Tibial nerve (tissue), 4 donors: Measurements from ENCODE around the gene GJD4. TPM values are rescaled to one million over a fixed set of nuclear protein-coding genes. Genes with fewer than 3 reads are reported as not detected.

Experiments
- DNase-seq, 2 donors: peaks; one replicate each; pipeline ENCODE4 v3.0.0-alpha.2; 2019; ENCODE audit warnings: low spot score in 2 of 2
- H3K27ac ChIP-seq, 4 donors: fragments of 200-600 bp; sonication (generic) in 3 of 4; one replicate each; pipeline ENCODE4 v1.5.1; 2017 to 2019; ENCODE audit warnings: mild to moderate bottlenecking in 1 of 4
- H3K27me3 ChIP-seq, 2 donors: fragments of 200-600 bp; sonication (generic) in 1 of 2; one replicate each; pipeline versions ENCODE4 v1.5.1 to v1.6.0; 2017 to 2019
- H3K36me3 ChIP-seq, 3 donors: fragments of 200-600 bp; sonication (generic); one replicate each; pipeline ENCODE4 v1.5.1; 2018 to 2019
- H3K4me1 ChIP-seq, 4 donors: fragments of 200-600 bp; sonication (generic) in 3 of 4; one replicate each; pipeline ENCODE4 v1.5.1; 2017 to 2019
- H3K4me3 ChIP-seq, 4 donors: fragments of 200-600 bp; sonication (generic) in 3 of 4; one replicate each; pipeline ENCODE4 v1.5.1; 2017 to 2019; ENCODE audit warnings: mild to moderate bottlenecking in 1 of 4, moderate library complexity in 1 of 4
- H3K9me3 ChIP-seq, 4 donors: fragments of 200-600 bp; sonication (generic) in 3 of 4; one replicate each; pipeline ENCODE4 v1.5.1; 2017 to 2019
- EP300 ChIP-seq, 2 donors: sonication (generic); formaldehyde crosslinking; IDR thresholded peaks; one replicate each; pipeline ENCODE4 v1.6.1; 2017; ENCODE audit warnings: antibody characterized with exemption in 2 of 2, mild to moderate bottlenecking in 1 of 2
- POLR2A ChIP-seq, 2 donors: fragments of 450-650 bp; IDR thresholded peaks; one replicate each; pipeline ENCODE4 v1.6.1; 2017; ENCODE audit warnings: antibody characterized with exemption in 2 of 2, mild to moderate bottlenecking in 2 of 2, moderate library complexity in 2 of 2
- WGBS, 2 donors: methylation state at CpG; one replicate each; pipeline ENCODE4 v1.1.5; 2018; 5-methylcytosine and 5-hydroxymethylcytosine counted together
- total RNA-seq, 4 donors: library from RNA; depleted of rRNA; stranded (reverse); fragments of >200 nt; gene quantifications; one replicate each; pipeline ENCODE4 v1.1.0, GENCODE V29; 2016
- TF ChIP-seq, protein P1 (sequence below), 5 experiments: fragments of 200-600 bp in 3 of 5; fragments of 450-650 bp in 2 of 5; sonication (generic) in 3 of 5; IDR thresholded peaks; one replicate each; pipeline ENCODE4 v1.5.1; 2016 to 2019; ENCODE audit warnings: antibody characterized with exemption in 5 of 5, mild to moderate bottlenecking in 3 of 5, moderate library complexity in 2 of 5

Gene GJD4
- total RNA-seq, 4 donors from 2014 or later, result 0.20 TPM; not detected in 3

DNA sequence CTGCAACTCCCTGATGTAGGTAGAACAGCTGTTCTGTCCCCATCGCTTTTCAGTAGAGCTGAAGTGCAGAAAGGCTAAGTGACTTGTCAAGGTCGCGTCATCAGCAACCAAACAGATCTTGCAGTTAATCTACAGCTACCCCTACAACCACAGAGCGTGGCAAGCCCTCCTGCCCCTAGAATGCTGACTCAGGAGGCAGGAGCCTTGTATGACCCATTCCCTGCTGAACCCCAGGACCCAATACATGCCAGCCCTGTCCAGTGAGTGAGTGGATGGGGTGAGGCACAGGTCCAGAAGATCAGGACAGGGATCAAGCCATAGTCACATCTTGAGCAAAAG lies 26.6 kb upstream of the GJD4 start:
- H3K4me3 ChIP-seq, result no peak overlapping the region
- H3K9me3 ChIP-seq, result no peaks in the 10 kb centered on the region
- WGBS, 2 donors, result 81 to 87% methylated on average over 4 of the region's 4 CpGs
- no peak overlapping the region for H3K27ac ChIP-seq
- H3K36me3 ChIP-seq, result peaks cover 0 to 33% (median 0%) of the 10 kb centered on the region in 3 donors
- no peaks in the 10 kb centered on the region for H3K4me1 ChIP-seq
- no peak for DNase-seq
- TF ChIP-seq EP300 (IDR thresholded peaks at IDR 0.05) (no peak), POLR2A (IDR thresholded peaks at IDR 0.05) (no peak)
- TF ChIP-seq, protein P1, sequence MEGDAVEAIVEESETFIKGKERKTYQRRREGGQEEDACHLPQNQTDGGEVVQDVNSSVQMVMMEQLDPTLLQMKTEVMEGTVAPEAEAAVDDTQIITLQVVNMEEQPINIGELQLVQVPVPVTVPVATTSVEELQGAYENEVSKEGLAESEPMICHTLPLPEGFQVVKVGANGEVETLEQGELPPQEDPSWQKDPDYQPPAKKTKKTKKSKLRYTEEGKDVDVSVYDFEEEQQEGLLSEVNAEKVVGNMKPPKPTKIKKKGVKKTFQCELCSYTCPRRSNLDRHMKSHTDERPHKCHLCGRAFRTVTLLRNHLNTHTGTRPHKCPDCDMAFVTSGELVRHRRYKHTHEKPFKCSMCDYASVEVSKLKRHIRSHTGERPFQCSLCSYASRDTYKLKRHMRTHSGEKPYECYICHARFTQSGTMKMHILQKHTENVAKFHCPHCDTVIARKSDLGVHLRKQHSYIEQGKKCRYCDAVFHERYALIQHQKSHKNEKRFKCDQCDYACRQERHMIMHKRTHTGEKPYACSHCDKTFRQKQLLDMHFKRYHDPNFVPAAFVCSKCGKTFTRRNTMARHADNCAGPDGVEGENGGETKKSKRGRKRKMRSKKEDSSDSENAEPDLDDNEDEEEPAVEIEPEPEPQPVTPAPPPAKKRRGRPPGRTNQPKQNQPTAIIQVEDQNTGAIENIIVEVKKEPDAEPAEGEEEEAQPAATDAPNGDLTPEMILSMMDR (IDR thresholded peaks at IDR 0.05), result no peak
- H3K27me3 ChIP-seq, result no peaks in the 10 kb centered on the region

DNA sequence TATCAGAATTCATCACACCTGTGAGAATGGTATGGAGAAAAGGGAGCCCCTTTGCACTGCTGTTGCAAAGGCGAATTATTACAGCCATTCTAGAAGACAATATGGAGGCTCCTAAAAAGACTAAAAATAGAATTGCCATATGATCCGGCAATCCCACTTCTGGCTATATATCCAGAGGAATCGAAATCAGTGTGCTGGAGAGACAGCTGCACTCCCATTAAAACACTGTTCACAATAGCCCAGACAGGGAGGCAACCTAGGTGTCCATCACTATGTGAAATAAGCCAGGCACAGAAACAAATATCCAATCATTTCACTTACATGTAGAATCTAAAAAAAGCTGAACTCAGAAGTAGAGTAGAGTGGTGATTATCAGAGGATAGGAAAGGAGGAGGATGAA lies 26.0 kb upstream of the GJD4 start:
- Histone ChIP-seq H3K4me1 (no peaks in the 10 kb centered on the region), H3K9me3 (no peaks in the 10 kb centered on the region), H3K4me3 (no peak overlapping the region), H3K27ac (no peak overlapping the region), H3K36me3 (peaks cover 0 to 28% (median 0%) of the 10 kb centered on the region in 3 donors), H3K27me3 (no peaks in the 10 kb centered on the region)
- TF ChIP-seq POLR2A (IDR thresholded peaks at IDR 0.05) (no peak), EP300 (IDR thresholded peaks at IDR 0.05) (no peak)
- TF ChIP-seq, protein P1 (IDR thresholded peaks at IDR 0.05), result no peak
- no peak for DNase-seq
- WGBS, 2 donors, result 85 to 87% methylated on average over 3 of the region's 3 CpGs

DNA sequence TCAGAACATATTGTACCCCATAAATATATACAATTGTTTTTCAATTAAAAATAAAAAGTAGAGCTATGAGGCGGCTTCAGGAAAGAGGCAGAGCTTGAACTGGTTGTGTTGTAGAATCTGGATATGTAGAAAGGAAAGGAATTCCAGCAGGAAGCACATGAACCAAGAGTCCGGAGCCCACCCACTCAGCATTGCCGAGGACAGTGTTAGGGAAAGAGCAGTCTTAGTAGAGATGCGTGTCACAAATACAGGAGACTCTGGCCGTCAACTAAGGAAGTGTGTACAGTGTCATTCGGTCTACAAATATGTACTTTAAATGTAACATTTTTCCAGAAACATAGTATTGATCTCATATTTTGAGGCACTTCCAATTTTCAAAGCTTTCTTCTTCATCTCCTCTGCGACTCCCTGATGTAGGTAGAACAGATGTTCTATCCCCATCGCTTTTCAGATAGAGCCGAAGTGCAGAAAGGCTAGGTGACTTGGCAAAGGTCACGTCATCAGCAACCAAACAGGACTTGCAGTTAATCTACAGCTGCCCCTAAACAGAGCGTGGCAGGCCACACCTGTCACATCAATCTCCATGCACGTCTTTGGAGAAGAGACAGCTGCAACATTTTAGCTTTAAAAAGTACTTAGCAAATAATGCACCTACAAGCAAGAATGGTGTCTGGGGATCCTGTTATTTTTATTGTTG lies 25.3 kb upstream of the GJD4 start:
- peaks cover 0 to 22% (median 0%) of the 10 kb centered on the region in 3 donors for H3K36me3 ChIP-seq
- no peak overlapping the region for H3K27ac ChIP-seq
- H3K27me3 ChIP-seq, result no peaks in the 10 kb centered on the region
- no peaks in the 10 kb centered on the region for H3K9me3 ChIP-seq
- 62 to 72% methylated on average over 12 of the region's 12 CpGs for WGBS, 2 donors
- TF ChIP-seq EP300 (IDR thresholded peaks at IDR 0.05), result no peak
- no peak for TF ChIP-seq POLR2A (IDR thresholded peaks at IDR 0.05)
- TF ChIP-seq, protein P1 (IDR thresholded peaks at IDR 0.05), result no peak
- no peak overlapping the region for H3K4me3 ChIP-seq
- no peaks in the 10 kb centered on the region for H3K4me1 ChIP-seq
- DNase-seq, result no peak

DNA sequence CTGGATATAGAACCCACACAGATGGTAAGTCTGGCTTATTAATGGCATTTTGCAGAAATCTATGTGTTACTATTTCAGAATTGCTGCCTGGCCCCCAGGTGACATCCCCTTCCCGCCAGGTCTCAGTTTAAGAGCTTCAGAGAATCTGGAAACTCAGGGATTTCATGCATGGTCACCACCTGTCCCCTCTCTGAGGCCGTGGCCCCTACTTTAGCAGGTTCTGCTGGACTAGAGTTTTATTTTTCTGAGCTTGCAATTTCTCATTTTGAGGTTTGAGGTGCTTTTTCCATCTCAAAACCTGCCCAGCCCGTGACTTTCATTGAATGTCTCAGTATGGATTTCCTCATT lies 24.7 kb upstream of the GJD4 start:
- WGBS, 2 donors, result 72 to 83% methylated on average over 3 of the region's 3 CpGs
- no peak for TF ChIP-seq POLR2A (IDR thresholded peaks at IDR 0.05)

DNA sequence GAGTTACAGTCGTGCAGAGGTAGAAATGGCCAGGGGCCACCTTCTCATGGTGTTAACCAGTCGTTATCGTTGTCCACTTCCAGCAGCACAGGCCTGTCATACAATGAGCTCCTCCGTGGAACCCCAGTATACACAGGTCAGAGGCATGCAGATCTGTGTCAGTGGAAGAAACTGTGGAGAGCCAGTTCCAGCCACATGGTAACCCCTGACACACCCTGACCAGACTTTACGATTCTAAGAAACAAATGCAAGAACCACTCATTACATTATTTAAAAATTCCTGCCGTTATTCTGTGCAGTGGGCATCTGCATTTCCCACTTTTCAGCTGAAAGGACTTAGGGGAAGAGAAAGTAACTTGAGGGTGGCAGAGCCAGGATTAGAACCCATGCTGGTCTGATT lies 23.5 kb upstream of the GJD4 start:
- Histone ChIP-seq H3K4me1 (no peaks in the 10 kb centered on the region), H3K36me3 (peaks cover 0 to 6% (median 0%) of the 10 kb centered on the region in 3 donors), H3K9me3 (no peaks in the 10 kb centered on the region), H3K27me3 (no peaks in the 10 kb centered on the region), H3K27ac (no peak overlapping the region), H3K4me3 (no peak overlapping the region)
- no peak for DNase-seq
- TF ChIP-seq, protein P1 (IDR thresholded peaks at IDR 0.05), result no peak
- no peak for TF ChIP-seq POLR2A (IDR thresholded peaks at IDR 0.05)
- no peak for TF ChIP-seq EP300 (IDR thresholded peaks at IDR 0.05)
- WGBS, 2 donors, result 85 to 87% methylated on average over 6 of the region's 6 CpGs

More for the DNA sequence above, 24.7 kb upstream of the GJD4 start:
- H3K36me3 ChIP-seq, result peaks cover 0 to 18% (median 0%) of the 10 kb centered on the region in 3 donors
- no peaks in the 10 kb centered on the region for H3K4me1 ChIP-seq
- H3K9me3 ChIP-seq, result no peaks in the 10 kb centered on the region
- H3K27ac ChIP-seq, result no peak overlapping the region
- no peak overlapping the region for H3K4me3 ChIP-seq
- no peak for DNase-seq
- no peaks in the 10 kb centered on the region for H3K27me3 ChIP-seq
